LNCaP clone FGC (cell line): Measurements from ENCODE around the gene ETV6.
A peak's percentile ranks its signal among the peaks of the same experiment; 100 is the strongest.

ENCODE experiments used
- DNase-seq: peaks from one replicate; pipeline ENCODE4 v3.0.0-alpha.2; 2011; ENCODE audit warnings: low read depth
- H3K4me3 ChIP-seq: 2 replicates; pipeline ENCODE4 v1.5.1; 2011; ENCODE audit warnings: mild to moderate bottlenecking, low read depth, low read length, control low read depth
- TF ChIP-seq, protein P1 (sequence below): IDR thresholded peaks from 2 replicates; pipeline ENCODE4 v1.5.1; 2012; ENCODE audit warnings: mild to moderate bottlenecking; ENCODE audit not compliant: control insufficient read depth, insufficient read depth; ENCODE audit errors: extremely low read depth

The ETV6 gene

DNA sequence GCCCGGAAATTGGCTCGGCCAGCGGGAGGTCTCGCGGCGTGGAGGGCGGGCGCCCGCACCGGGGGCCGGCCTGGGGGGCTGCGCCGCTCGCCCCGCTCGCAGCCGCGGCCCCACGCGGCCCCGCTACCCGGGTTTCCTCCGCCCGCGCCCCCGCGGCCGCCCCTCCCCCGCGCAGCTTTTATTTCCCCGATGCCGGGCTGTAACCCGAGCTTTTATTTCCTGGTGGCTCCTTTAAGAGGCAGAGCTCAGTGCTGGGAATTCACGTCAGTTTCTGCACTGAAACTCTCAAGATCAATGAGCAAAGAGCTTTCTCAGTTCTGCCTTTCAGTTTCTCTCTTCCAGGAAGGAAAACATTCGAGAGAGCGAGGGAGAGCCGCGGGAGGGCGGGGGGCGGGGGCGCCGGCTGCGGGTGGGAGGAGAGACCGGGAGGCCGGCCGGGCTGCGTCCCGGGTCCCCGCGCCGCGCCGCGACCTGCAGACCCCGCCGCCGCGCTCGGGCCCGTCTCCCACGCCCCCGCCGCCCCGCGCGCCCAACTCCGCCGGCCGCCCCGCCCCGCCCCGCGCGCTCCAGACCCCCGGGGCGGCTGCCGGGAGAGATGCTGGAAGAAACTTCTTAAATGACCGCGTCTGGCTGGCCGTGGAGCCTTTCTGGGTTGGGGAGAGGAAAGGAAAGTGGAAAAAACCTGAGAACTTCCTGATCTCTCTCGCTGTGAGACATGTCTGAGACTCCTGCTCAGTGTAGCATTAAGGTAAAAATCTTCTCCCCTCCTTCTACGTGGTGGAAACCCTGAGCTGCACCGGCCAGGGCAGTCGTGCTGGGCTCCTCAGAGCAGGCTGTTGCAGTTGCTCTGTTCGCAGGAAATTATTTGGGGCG lies at the start of gene ETV6:
Gene ETV6, plus strand, starts transcription at position 262 of the 873 bp plus-strand sequence. Its CDS starts 454 bp downstream, at position 716.
- peak; percentile 85 for DNase-seq
- H3K4me3 ChIP-seq: peak within 1 kb of the TSS; percentile 84
- TF ChIP-seq, protein P1, sequence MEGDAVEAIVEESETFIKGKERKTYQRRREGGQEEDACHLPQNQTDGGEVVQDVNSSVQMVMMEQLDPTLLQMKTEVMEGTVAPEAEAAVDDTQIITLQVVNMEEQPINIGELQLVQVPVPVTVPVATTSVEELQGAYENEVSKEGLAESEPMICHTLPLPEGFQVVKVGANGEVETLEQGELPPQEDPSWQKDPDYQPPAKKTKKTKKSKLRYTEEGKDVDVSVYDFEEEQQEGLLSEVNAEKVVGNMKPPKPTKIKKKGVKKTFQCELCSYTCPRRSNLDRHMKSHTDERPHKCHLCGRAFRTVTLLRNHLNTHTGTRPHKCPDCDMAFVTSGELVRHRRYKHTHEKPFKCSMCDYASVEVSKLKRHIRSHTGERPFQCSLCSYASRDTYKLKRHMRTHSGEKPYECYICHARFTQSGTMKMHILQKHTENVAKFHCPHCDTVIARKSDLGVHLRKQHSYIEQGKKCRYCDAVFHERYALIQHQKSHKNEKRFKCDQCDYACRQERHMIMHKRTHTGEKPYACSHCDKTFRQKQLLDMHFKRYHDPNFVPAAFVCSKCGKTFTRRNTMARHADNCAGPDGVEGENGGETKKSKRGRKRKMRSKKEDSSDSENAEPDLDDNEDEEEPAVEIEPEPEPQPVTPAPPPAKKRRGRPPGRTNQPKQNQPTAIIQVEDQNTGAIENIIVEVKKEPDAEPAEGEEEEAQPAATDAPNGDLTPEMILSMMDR: no peak

DNA sequence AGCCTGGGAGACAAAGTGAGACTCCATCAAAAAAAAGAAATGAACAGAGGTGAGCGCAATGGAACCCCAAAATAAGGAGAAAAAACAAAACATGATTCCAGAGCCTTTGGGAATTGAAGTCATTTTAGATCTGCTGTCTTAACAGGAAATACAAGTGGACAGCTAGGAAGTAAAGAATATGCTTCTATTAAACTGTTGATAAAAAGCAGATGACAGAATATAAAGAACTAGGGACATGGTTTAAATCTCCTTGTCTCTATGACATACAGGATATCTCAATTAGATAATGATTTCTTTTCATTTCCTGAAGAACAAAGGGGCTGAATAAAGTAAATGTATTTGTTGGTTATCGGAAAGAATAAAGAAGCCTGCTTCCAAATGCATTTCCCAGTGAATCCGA lies 49.3 kb upstream of the ETV6 start:
- TF ChIP-seq, protein P1: no peak
- no peak overlapping the region for H3K4me3 ChIP-seq
- DNase-seq: no peak

DNA sequence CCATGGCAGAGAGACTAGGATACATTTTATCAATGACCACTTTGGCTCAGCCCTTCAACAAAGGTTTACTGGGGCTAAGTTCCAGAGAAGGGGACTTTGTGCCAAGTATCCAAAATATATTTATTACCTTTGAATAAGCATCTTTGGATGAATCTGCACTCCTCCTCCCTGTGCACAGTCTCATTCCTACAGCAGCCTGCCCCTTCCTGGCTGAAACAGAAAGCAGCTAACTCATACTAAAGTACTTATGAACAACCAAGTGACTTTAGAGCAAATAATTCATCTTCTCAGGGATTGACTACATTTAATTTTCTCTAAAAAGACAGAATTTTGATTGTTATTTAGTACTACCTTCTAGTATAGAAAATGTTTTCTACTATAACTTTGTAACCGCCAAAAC lies 47.8 kb upstream of the ETV6 start:
- DNase-seq: no peak
- TF ChIP-seq, protein P1: no peak
- H3K4me3 ChIP-seq: no peak overlapping the region

DNA sequence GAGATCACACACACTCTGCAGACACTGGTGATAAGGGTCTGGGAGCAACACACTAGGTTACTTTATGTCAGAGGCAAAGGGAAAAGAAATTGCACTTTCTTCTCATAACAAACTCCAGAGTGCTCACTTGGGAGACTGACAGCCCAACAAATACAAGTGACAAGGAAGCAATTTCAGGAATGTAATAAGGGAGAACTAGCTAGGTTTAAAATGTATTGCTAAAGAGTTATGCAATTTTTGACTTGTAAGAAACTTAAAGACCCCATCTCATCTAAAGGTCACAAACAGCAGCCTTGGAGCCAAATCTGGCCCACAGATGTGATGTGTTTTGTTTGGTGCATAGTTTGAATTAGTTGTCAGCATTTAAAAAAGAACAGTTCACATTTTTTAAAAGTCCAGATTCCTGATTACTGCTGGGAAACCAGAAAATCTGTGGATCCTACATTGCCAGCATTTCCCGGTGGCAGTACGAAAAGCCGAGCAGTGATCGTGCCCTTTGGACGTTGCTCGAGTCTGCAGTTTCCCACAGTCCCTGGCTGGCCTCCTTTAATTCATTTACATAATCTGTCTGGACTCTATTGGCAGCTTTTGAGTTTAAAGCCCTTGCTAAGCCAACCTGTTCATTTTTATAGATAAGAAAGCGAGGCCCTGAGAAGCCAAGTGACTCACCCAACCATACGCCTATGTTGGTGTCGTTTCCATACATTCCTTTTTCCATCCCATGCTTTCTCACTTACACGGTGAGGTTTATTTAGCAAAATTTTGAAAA lies 42.0 kb upstream of the ETV6 start:
- no peak for DNase-seq
- TF ChIP-seq, protein P1: no peak

DNA sequence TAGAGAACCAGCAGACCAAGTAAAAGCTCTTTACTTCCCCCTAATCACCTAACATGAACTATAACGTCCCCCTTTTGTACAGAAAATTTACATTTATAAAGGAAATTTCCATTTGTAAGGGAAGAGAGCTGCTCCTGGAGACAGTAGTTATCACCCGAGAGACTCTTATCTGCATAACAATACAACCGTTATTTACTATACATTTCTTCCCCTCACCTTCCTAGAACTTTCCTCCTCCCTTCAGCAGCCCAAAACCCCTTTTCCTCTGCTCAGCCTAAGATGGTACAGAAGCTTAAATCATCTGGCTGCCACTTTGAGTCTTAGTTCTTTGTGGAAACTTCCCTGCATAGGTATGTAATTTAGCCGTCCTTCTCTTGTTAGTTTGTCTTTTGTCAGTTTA lies 40.4 kb upstream of the ETV6 start:
- no peak for DNase-seq
- TF ChIP-seq, protein P1: no peak

More for the DNA sequence above, 42.0 kb upstream of the ETV6 start:
- H3K4me3 ChIP-seq: no peak overlapping the region

DNA sequence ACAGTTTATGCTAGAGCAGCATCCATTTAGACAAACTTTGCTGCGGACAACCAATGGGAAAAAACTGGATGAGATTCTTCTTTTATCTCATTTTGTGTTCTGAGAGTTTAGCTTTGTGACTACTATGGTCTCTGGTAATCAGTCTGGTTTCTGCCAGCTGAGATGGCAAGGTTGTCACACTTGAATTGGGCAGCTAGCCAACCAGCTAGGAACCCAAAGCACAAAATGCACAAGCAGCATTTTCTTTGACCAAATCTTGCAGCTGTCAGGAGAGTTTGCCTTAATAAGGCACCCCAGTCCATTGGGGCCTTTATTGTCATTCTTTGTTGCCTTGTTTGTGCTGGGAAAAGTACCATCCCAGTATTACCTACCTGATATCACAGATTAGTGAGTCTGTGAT lies 34.0 kb upstream of the ETV6 start:
- H3K4me3 ChIP-seq: no peak overlapping the region
- no peak for DNase-seq
- TF ChIP-seq, protein P1: no peak

More for the DNA sequence above, 40.4 kb upstream of the ETV6 start:
- H3K4me3 ChIP-seq: no peak overlapping the region

DNA sequence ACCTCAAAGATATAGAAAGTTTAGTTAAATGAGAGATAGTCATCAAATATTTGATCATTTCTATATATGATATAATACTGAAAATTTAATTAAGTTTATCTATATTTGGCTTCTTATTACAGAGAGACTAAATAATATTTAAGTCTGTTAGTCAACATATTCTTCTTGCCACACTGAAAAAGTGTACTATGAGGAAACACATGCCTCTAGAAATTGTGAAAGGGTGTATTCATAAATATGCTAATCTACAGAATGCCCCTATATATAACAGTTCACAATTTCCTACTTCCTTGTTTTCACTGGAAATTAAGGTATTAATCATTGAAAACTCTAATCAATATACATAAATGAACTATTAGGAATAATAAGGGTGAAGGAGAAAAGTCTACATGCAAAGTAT lies 31.4 kb upstream of the ETV6 start:
- no peak overlapping the region for H3K4me3 ChIP-seq
- TF ChIP-seq, protein P1: no peak
- DNase-seq: no peak
